Neural cell (in vitro differentiated cells): ENCODE results near the gene INTS4.
"Not testable (repeated sequence)": the region's sequence is repeated elsewhere in the genome, so short reads cannot be mapped to it uniquely, and the experiment has no call there.

ENCODE experiments used
- CTCF ChIP-seq: fragments of 450-650 bp; IDR thresholded peaks from 2 replicates; pipeline ENCODE4 v1.5.1; 2014; ENCODE audit warnings: antibody characterized with exemption, mild to moderate bottlenecking, moderate library complexity; ENCODE audit not compliant: poor library complexity, severe bottlenecking
- EP300 ChIP-seq: fragments of 450-650 bp; conservative IDR thresholded peaks from 2 replicates; pipeline ENCODE4 v1.6.1; 2014; ENCODE audit warnings: antibody characterized with exemption, mild to moderate bottlenecking, moderate library complexity; ENCODE audit not compliant: poor library complexity, severe bottlenecking
- EZH2 ChIP-seq: fragments of 200-600, 300-800 bp; shearing (Covaris generic), sonication (generic); IDR thresholded peaks from 2 replicates; pipeline ENCODE4 v1.6.1; 2014; ENCODE audit warnings: antibody characterized with exemption, low read length, borderline replicate concordance, mild to moderate bottlenecking; ENCODE audit not compliant: insufficient read depth, poor library complexity, severe bottlenecking
- MXI1 ChIP-seq: fragments of 450-650 bp; conservative IDR thresholded peaks from 2 replicates; pipeline ENCODE4 v1.6.1; 2014; ENCODE audit warnings: antibody characterized with exemption, mild to moderate bottlenecking; ENCODE audit not compliant: poor library complexity, severe bottlenecking
- POLR2AphosphoS5 ChIP-seq: IDR thresholded peaks from 2 replicates; pipeline ENCODE4 v1.6.1; 2012
- RAD21 ChIP-seq: fragments of 450-650 bp; conservative IDR thresholded peaks from 2 replicates; pipeline ENCODE4 v1.6.1; 2014; ENCODE audit warnings: antibody characterized with exemption, mild to moderate bottlenecking, moderate library complexity
- REST ChIP-seq: IDR thresholded peaks from 2 replicates; pipeline ENCODE4 v1.6.1; 2012; ENCODE audit warnings: borderline replicate concordance
- SMC3 ChIP-seq: fragments of 450-650 bp; conservative IDR thresholded peaks from 2 replicates; pipeline ENCODE4 v1.6.1; 2014; ENCODE audit warnings: antibody characterized with exemption, mild to moderate bottlenecking, moderate library complexity; ENCODE audit not compliant: poor library complexity
- TAF1 ChIP-seq: IDR thresholded peaks from 2 replicates; pipeline ENCODE4 v1.6.1; 2012; ENCODE audit warnings: low read depth

GRCh38 chr11:77913608-77914306 lies 80.7 kb downstream of the INTS4 start:
- not testable (repeated sequence) for TF ChIP-seq TAF1, CTCF, POLR2AphosphoS5, EZH2, EP300, MXI1, REST, SMC3, RAD21
